ENCODE results near the gene KLHL3. TPM values are rescaled to one million over a fixed set of nuclear protein-coding genes. Genes with fewer than 3 reads are reported as not detected.

Gene KLHL3
- total and polyA plus RNA-seq, 9 of the 15 experiments (the other 6 are each of a cell fraction or from before 2014, with no cell fraction given): under 0.01 to 1.5 (median 0.22) TPM

- H3K79me2 ChIP-seq (ENCODE audit: control insufficient read depth, insufficient read depth, low read length): no peaks in the 10 kb centered on the region
- no peak for TF ChIP-seq ZFP30 (CRISPR knock-in tag; IDR thresholded peaks at IDR 0.05; ENCODE audit: borderline replicate concordance)
- TF ChIP-seq MTA2 (IDR thresholded peaks at IDR 0.05; ENCODE audit: low read depth): no peak
- H3K36me3 ChIP-seq (ENCODE audit: control insufficient read depth, insufficient read depth, low read length): no peaks in the 10 kb centered on the region
- intact Hi-C loops (cut with micrococcal nuclease) (no loop called here), in situ Hi-C loops (cut with MboI) (no loop called here)
- no TSS peak for BruUV-seq (replicated peaks)
- H4K20me1 ChIP-seq (replicated peaks; ENCODE audit: control insufficient read depth, insufficient read depth, low read length): no peaks in the 10 kb centered on the region
- POLR2A ChIA-PET: interaction anchor here (0.9 to 1.3 kb wide), 2 partner anchors 9 to 17 kb away, joined by 3 read pairs; no protein-coding TSS in a partner anchor
- H3K4me2 ChIP-seq (ENCODE audit: insufficient read depth, low read length): no peak overlapping the region
- H3K9me1 ChIP-seq (ENCODE audit: control insufficient read depth, insufficient read depth, low read length): no peaks in the 10 kb centered on the region
- no peak overlapping the region for H3K9ac ChIP-seq (ENCODE audit: insufficient read depth in 1 of 2, low read depth in 2 of 2, low read length in 2 of 2)
- DNase-seq (ENCODE audit: extremely low read depth in 1 of 4, low spot score in 3 of 4) (no peak), FAIRE-seq (no peak), ATAC-seq (no peak)
- CTCF ChIA-PET (ENCODE audit: low intra/inter-chr PET ratio): no interaction called here
- no peak overlapping the region for H3K27ac ChIP-seq (ENCODE audit: extremely low read depth, low read depth, low read length)
- no peaks in the 10 kb centered on the region for H3K9me3 ChIP-seq (replicated peaks; ENCODE audit: control insufficient read depth, insufficient read depth, low read depth, low read length)
- no peak overlapping the region for H3K4me3 ChIP-seq
- no peak overlapping the region for H2AFZ ChIP-seq (ENCODE audit: low read depth, low read length)
- no peaks in the 10 kb centered on the region; a peak in 1 of 5 replicates for H3K4me1 ChIP-seq (replicated peaks in 1 of 2; ENCODE audit: control insufficient read depth in 2 of 2, insufficient read depth in 2 of 2, low read length in 2 of 2)
- WGBS (ENCODE audit: insufficient coverage, low coverage, missing lambda C conversion rate): 0% methylated on average over 1 of the region's 1 CpG
- peaks cover 12 to 25% of the 10 kb centered on the region in 2 experiments; a peak in 4 of 5 replicates for H3K27me3 ChIP-seq (ENCODE audit: control insufficient read depth in 2 of 2, insufficient read depth in 2 of 2, low read length in 2 of 2)
These were observed 607 bp upstream of the KLHL3 start for GRCh38 chr5:137736496-137736895.

- ChIA-PET CTCF (ENCODE audit: low intra/inter-chr PET ratio) (interaction anchor here (0.9 kb wide), 1 partner anchor 10 kb away, joined by 3 read pairs; no protein-coding TSS in a partner anchor), POLR2A (interaction anchor here (0.5 to 0.6 kb wide), 3 partner anchors 92 to 1201 kb away, joined by 3 read pairs; no protein-coding TSS in a partner anchor)
- Histone ChIP-seq H3K27me3 (ENCODE audit: control insufficient read depth in 2 of 2, insufficient read depth in 2 of 2, low read length in 2 of 2) (peaks cover 12 to 22% of the 10 kb centered on the region in 2 experiments; a peak in 4 of 5 replicates), H3K4me1 (replicated peaks in 1 of 2; ENCODE audit: control insufficient read depth in 2 of 2, insufficient read depth in 2 of 2, low read length in 2 of 2) (no peaks in the 10 kb centered on the region; a peak in 1 of 5 replicates), H3K27ac (ENCODE audit: extremely low read depth, low read depth, low read length) (no peak overlapping the region), H3K4me2 (ENCODE audit: insufficient read depth, low read length) (no peak overlapping the region), H3K79me2 (ENCODE audit: control insufficient read depth, insufficient read depth, low read length) (no peaks in the 10 kb centered on the region), H3K9ac (ENCODE audit: insufficient read depth in 1 of 2, low read depth in 2 of 2, low read length in 2 of 2) (no peak overlapping the region), H4K20me1 (replicated peaks; ENCODE audit: control insufficient read depth, insufficient read depth, low read length) (no peaks in the 10 kb centered on the region), H3K9me1 (ENCODE audit: control insufficient read depth, insufficient read depth, low read length) (no peaks in the 10 kb centered on the region), H3K36me3 (ENCODE audit: control insufficient read depth, insufficient read depth, low read length) (no peaks in the 10 kb centered on the region), H2AFZ (ENCODE audit: low read depth, low read length) (no peak overlapping the region), H3K4me3 (no peak overlapping the region), H3K9me3 (replicated peaks; ENCODE audit: control insufficient read depth, insufficient read depth, low read depth, low read length) (no peaks in the 10 kb centered on the region)
- no TSS peak for BruUV-seq (replicated peaks)
- DNase-seq (ENCODE audit: extremely low read depth in 1 of 4, low spot score in 3 of 4): no peak
- no peak for ATAC-seq
- TF ChIP-seq GTF2F1 (IDR thresholded peaks at IDR 0.05; ENCODE audit: low read depth, low read length): no peak
- no peak for TF ChIP-seq FOSL1 (tag; conservative IDR thresholded peaks at IDR 0.05)
- TF ChIP-seq CBFB (CRISPR knock-in tag; IDR thresholded peaks at IDR 0.05): no peak
- TF ChIP-seq XRCC4 (IDR thresholded peaks at IDR 0.05; ENCODE audit: extremely low read depth, insufficient read depth, insufficient read length): no peak
- no peak for TF ChIP-seq ZBTB43 (CRISPR knock-in tag; IDR thresholded peaks at IDR 0.05)
- TF ChIP-seq RBM17 (IDR thresholded peaks at IDR 0.05; ENCODE audit: borderline replicate concordance, low read depth, low read length): no peak
- TF ChIP-seq EP300 (IDR thresholded peaks at IDR 0.05; ENCODE audit: low read length): no peak
- intact Hi-C loops (cut with micrococcal nuclease) (no loop called here), in situ Hi-C loops (cut with MboI) (no loop called here)
- 34% methylated on average over 13 of the region's 14 CpGs for WGBS (ENCODE audit: insufficient coverage, low coverage, missing lambda C conversion rate)
- no peak for FAIRE-seq
These were observed 831 bp downstream of the KLHL3 start for GRCh38 chr5:137734962-137735554.
